Spleen (tissue), 11 donors: Measurements from ENCODE around the gene CENPT. TPM values are rescaled to one million over a fixed set of nuclear protein-coding genes. Genes with fewer than 3 reads are reported as not detected.
A peak's percentile ranks its signal among the peaks of the same experiment; 100 is the strongest.

Source experiments
- DNase-seq: peaks from one replicate; pipeline ENCODE4 v3.0.0-alpha.2; 2020
- H3K27ac ChIP-seq, 8 donors: fragments of 200-600 bp; sonication (generic) in 7 of 8; 1 replicate in 4 of 8; 2 replicates in 4 of 8; pipeline versions ENCODE4 v1.5.0 to v1.8.0; 2016 to 2021; ENCODE audit warnings: inconsistent platforms in 4 of 8, mild to moderate bottlenecking in 4 of 8, moderate library complexity in 1 of 8
- H3K27me3 ChIP-seq, 7 donors: fragments of 200-600 bp; sonication (generic) in 6 of 7; replicated peaks in 1 of 7; 1 replicate in 4 of 7; 2 replicates in 3 of 7; pipeline versions ENCODE4 v1.5.0 to v1.8.0; 2016 to 2021; ENCODE audit warnings: inconsistent platforms in 3 of 7, mild to moderate bottlenecking in 1 of 7
- H3K36me3 ChIP-seq, 6 donors: fragments of 200-600 bp; sonication (generic) in 5 of 6; 1 replicate in 4 of 6; 2 replicates in 2 of 6; pipeline versions ENCODE4 v1.5.0 to v1.8.0; 2016 to 2021; ENCODE audit warnings: inconsistent platforms in 2 of 6
- H3K4me1 ChIP-seq, 6 donors: fragments of 200-600 bp; sonication (generic) in 5 of 6; 1 replicate in 3 of 6; 2 replicates in 3 of 6; pipeline versions ENCODE4 v1.5.0 to v1.8.0; 2016 to 2021; ENCODE audit warnings: inconsistent platforms in 3 of 6
- H3K4me3 ChIP-seq, 8 donors: fragments of 200-600 bp; sonication (generic) in 7 of 8; 1 replicate in 4 of 8; 2 replicates in 4 of 8; pipeline versions ENCODE4 v1.5.0 to v1.8.0; 2016 to 2021; ENCODE audit warnings: inconsistent platforms in 4 of 8, mild to moderate bottlenecking in 4 of 8, moderate library complexity in 2 of 8
- H3K9me3 ChIP-seq, 8 donors: fragments of 200-600 bp; sonication (generic) in 7 of 8; 1 replicate in 4 of 8; 2 replicates in 4 of 8; pipeline versions ENCODE4 v1.5.0 to v1.8.0; 2016 to 2021; ENCODE audit warnings: inconsistent platforms in 4 of 8
- POLR2A ChIP-seq, 3 donors: fragments of 450-650 bp; IDR thresholded peaks; one replicate each; pipeline ENCODE4 v1.5.1; 2017; ENCODE audit warnings: antibody characterized with exemption in 3 of 3, mild to moderate bottlenecking in 1 of 3
- POLR2AphosphoS5 ChIP-seq, 3 donors: sonication (generic); formaldehyde crosslinking; IDR thresholded peaks; one replicate each; pipeline ENCODE4 v1.5.1; 2017; ENCODE audit warnings: antibody characterized with exemption in 3 of 3
- WGBS, 5 donors: extraction: QIAGEN DNeasy Blood & Tissue Kit in 3 of 5; methylation state at CpG; one replicate each; pipeline versions ENCODE4 v1.1.5 to v1.1.7; 2013 to 2018; 5-methylcytosine and 5-hydroxymethylcytosine counted together
- intact Hi-C: fragments of 100-400 bp; cut with DNase I; formaldehyde crosslinking; loops from one replicate; pipeline ENCODE4 v1.15.0; 2023; ENCODE audit warnings: low total_unique reads
- polyA plus RNA-seq, 3 donors: library from polyadenylated mRNA; stranded (reverse); fragments of 200-250 nt; gene quantifications; one replicate each; pipeline ENCODE4 v1.2.1, GENCODE V29; 2013
- total RNA-seq, 7 donors: library from RNA; depleted of rRNA in 3 of 7; stranded (reverse); fragments of >200 nt in 3 of 7; fragmentation: NEBNext Ultra II Directional in 4 of 7; extraction: Animal tissue kit (Norgen Biotek cat#: 25700) in 4 of 7; gene quantifications; one replicate each; pipeline versions ENCODE4 v1.1.0 to v1.2.1, GENCODE V29; 2016 to 2021
- TF ChIP-seq, protein P1 (sequence below), 11 experiments: fragments of 200-600 bp in 7 of 11; fragments of 450-650 bp in 4 of 11; sonication (generic) in 4 of 11; IDR thresholded peaks in 8 of 11; conservative IDR thresholded peaks in 3 of 11; 1 replicate in 7 of 11; 2 replicates in 4 of 11; pipeline versions ENCODE4 v1.4.0 to v1.8.0; 2016 to 2021; ENCODE audit warnings: antibody characterized with exemption in 11 of 11, inconsistent platforms in 4 of 11, mild to moderate bottlenecking in 1 of 11
- donor health status: healthy with polysubstance abuse.
- donor health status: DM: no; HTN: no; CAD: no; lungs with moderate emphysema.
- donor health status: DM: no; HTN: no; CAD: no.
- donor health status: Bipolar disorder and iron deficiency.
- donor health status: healthy.
- donor health status: DM: no; HTN: no; CAD: no.
- donor health status: DM: yes; HTN: yes; CAD: no.

CENPT gene
- total and polyA plus RNA-seq, 10 donors, result 43.2 to 101 (median 53.4) TPM

DNA sequence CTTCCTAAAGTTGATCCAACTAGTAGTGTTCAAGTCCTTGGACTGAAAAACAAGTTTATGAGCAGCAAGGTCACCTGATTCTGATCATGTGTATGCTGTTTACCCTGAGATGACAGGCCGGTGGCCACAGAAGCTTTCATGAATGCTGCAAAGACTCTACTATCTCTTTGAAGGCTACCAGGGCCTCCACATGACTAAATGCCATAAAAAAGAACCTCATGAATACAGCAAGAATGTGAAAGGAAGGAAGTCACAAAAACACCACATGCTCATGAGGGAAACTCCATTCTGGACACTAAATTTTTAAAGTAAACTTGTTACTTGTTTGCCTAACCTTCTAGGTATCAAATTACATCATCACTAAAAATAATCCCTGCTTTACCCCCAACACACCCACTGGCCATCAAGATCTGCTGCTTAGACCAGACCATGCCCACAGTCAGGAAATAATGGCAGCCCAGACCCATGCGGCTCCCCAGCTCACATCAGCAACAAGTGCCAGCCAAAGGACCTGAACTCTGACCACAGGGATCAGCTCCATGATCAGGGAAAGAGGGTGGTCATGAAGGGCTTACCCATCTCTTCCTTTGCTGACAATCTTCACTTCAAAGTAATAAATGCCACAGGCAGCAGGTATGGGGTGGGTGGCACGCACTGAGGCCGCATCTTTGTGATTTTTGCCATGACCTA, 42.5 kb downstream of the CENPT start:
- intact Hi-C loops, result loop anchor here (10.0 kb wide), 2 partner anchors 50 to 280 kb away; partner anchors contain the start of gene RIPOR1
- H3K4me1 ChIP-seq, result peaks cover 43 to 73% (median 65%) of the 10 kb centered on the region in 6 donors
- TF ChIP-seq POLR2A (IDR thresholded peaks at IDR 0.05), result no peak
- no peak for TF ChIP-seq POLR2AphosphoS5 (IDR thresholded peaks at IDR 0.05)
- TF ChIP-seq, protein P1, sequence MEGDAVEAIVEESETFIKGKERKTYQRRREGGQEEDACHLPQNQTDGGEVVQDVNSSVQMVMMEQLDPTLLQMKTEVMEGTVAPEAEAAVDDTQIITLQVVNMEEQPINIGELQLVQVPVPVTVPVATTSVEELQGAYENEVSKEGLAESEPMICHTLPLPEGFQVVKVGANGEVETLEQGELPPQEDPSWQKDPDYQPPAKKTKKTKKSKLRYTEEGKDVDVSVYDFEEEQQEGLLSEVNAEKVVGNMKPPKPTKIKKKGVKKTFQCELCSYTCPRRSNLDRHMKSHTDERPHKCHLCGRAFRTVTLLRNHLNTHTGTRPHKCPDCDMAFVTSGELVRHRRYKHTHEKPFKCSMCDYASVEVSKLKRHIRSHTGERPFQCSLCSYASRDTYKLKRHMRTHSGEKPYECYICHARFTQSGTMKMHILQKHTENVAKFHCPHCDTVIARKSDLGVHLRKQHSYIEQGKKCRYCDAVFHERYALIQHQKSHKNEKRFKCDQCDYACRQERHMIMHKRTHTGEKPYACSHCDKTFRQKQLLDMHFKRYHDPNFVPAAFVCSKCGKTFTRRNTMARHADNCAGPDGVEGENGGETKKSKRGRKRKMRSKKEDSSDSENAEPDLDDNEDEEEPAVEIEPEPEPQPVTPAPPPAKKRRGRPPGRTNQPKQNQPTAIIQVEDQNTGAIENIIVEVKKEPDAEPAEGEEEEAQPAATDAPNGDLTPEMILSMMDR (IDR thresholded peaks at IDR 0.05 in 8 of 11, conservative IDR thresholded peaks at IDR 0.05 in 3 of 11), result no peak
- 77 to 90% (median 84%) methylated on average over 4 of the region's 4 CpGs for WGBS, 5 donors
- peaks cover 0 to 47% (median 5%) of the 10 kb centered on the region in 6 donors for H3K36me3 ChIP-seq
- DNase-seq, result no peak
- peak overlapping the region in 2 of 8 donors; percentile 16 to 91 for H3K27ac ChIP-seq
- H3K9me3 ChIP-seq, result no peaks in the 10 kb centered on the region
- H3K27me3 ChIP-seq, result no peaks in the 10 kb centered on the region
- peak overlapping the region; percentile 73 to 98 (median 86) for H3K4me3 ChIP-seq

GRCh38 chr16:67803894-67804293, 43.6 kb downstream of the CENPT start:
- H3K36me3 ChIP-seq, result peaks cover 0 to 58% (median 10%) of the 10 kb centered on the region in 6 donors
- H3K27me3 ChIP-seq, result no peaks in the 10 kb centered on the region
- peak overlapping the region in 2 of 8 donors; percentile 16 to 91 for H3K27ac ChIP-seq
- intact Hi-C loops, result loop anchor here (10.0 kb wide), 2 partner anchors 49 to 279 kb away; partner anchors contain the start of gene RIPOR1
- 50 to 61% (median 53%) methylated on average over 3 of the region's 3 CpGs for WGBS, 5 donors
- H3K4me3 ChIP-seq, result no peak overlapping the region
- DNase-seq, result peak; percentile 80
- H3K9me3 ChIP-seq, result no peaks in the 10 kb centered on the region
- TF ChIP-seq POLR2A (IDR thresholded peaks at IDR 0.05) (no peak), POLR2AphosphoS5 (IDR thresholded peaks at IDR 0.05) (peak in 1 of 3 donors; percentile 64)
- TF ChIP-seq, protein P1 (IDR thresholded peaks at IDR 0.05 in 8 of 11, conservative IDR thresholded peaks at IDR 0.05 in 3 of 11), result no peak
- H3K4me1 ChIP-seq, result peaks cover 43 to 81% (median 65%) of the 10 kb centered on the region in 6 donors

DNA sequence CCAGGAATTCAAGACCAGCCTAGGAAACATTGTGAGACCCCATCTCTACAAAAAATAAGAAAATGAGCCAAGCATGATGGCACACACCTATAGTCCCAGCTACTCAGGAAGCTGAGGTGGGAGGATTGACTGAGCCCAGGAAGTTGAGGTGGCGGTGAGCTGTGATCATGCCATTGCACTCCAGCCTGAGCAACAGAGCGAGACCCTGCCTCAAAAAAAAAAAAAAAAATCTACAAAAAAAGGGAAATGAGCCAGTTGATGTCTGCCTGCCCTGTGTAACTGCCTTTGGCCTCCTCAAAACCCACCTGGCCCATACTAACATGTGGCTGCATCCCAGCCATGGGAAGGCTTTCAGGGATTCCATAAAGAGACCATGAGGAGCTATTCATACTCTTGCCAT, 45.6 kb downstream of the CENPT start:
- TF ChIP-seq POLR2AphosphoS5 (IDR thresholded peaks at IDR 0.05), result peak in 2 of 3 donors; percentile 44 to 62
- TF ChIP-seq POLR2A (IDR thresholded peaks at IDR 0.05), result no peak
- TF ChIP-seq, protein P1 (IDR thresholded peaks at IDR 0.05 in 8 of 11, conservative IDR thresholded peaks at IDR 0.05 in 3 of 11), result no peak
- WGBS, 5 donors, result 31 to 71% (median 57%) methylated on average over 2 of the region's 2 CpGs
- Histone ChIP-seq H3K27ac (peak overlapping the region in 4 of 8 donors; percentile 12 to 63 (median 25)), H3K36me3 (peaks cover 0 to 78% (median 14%) of the 10 kb centered on the region in 6 donors), H3K27me3 (no peaks in the 10 kb centered on the region), H3K9me3 (no peaks in the 10 kb centered on the region), H3K4me3 (peak overlapping the region in 1 of 8 donors; percentile 22), H3K4me1 (peaks cover 38 to 88% (median 61%) of the 10 kb centered on the region in 6 donors)
- DNase-seq, result peak; percentile 80
- intact Hi-C loops, result loop anchor here (10.0 kb wide), 2 partner anchors 47 to 277 kb away; partner anchors contain the start of gene RIPOR1

- DNase-seq, result no peak
- Histone ChIP-seq H3K36me3 (peaks cover 0 to 82% (median 14%) of the 10 kb centered on the region in 6 donors), H3K9me3 (no peaks in the 10 kb centered on the region), H3K27me3 (no peaks in the 10 kb centered on the region), H3K27ac (peak overlapping the region in 1 of 8 donors; percentile 14), H3K4me1 (peaks cover 38 to 93% (median 60%) of the 10 kb centered on the region in 6 donors), H3K4me3 (peak overlapping the region in 1 of 8 donors; percentile 22)
- TF ChIP-seq POLR2AphosphoS5 (IDR thresholded peaks at IDR 0.05) (no peak), POLR2A (IDR thresholded peaks at IDR 0.05) (no peak)
- TF ChIP-seq, protein P1 (IDR thresholded peaks at IDR 0.05 in 8 of 11, conservative IDR thresholded peaks at IDR 0.05 in 3 of 11), result no peak
- WGBS, 5 donors, result 93 to 100% (median 96%) methylated on average over 1 of the region's 1 CpG
- intact Hi-C loops, result loop anchor here (10.0 kb wide), 2 partner anchors 46 to 276 kb away; partner anchors contain the start of gene RIPOR1
These were observed 46.3 kb downstream of the CENPT start for GRCh38 chr16:67801241-67801640.
